Caco-2 (cell line): ENCODE data around the gene CPA2. TPM values are rescaled to one million over a fixed set of nuclear protein-coding genes. Genes with fewer than 3 reads are reported as not detected.

Experiments
- BruUV-seq: library from RNA; stranded (reverse); fragments of 400-500 nt; replicated peaks from 2 replicates; lab custom pipeline; 2021; lab: Mats Ljungman, UMichigan
- CTCF ChIA-PET: fragments of 300-600 bp; sonication (Branson Sonifier 250); formaldehyde crosslinking; loops from one replicate; lab custom pipeline; 2022; ENCODE audit warnings: antibody characterized with exemption; lab: Charles Lee
- POLR2A ChIA-PET: fragments of 300-600 bp; sonication (Branson Sonifier 250); formaldehyde crosslinking; loops from one replicate; lab custom pipeline; 2022; ENCODE audit warnings: antibody characterized with exemption; lab: Charles Lee
- DNase-seq, 2 experiments: peaks; one replicate each; pipeline versions ENCODE4 v3.0.0 to v3.0.0-alpha.2; 2020 to 2022
- H3K27me3 ChIP-seq: replicated peaks from 2 replicates; pipeline ENCODE4 v1.6.0; 2011; ENCODE audit warnings: low read length; ENCODE audit not compliant: control insufficient read depth, insufficient read depth
- H3K36me3 ChIP-seq: 2 replicates; pipeline ENCODE4 v1.5.1; 2011; ENCODE audit warnings: low read length; ENCODE audit not compliant: control insufficient read depth, insufficient read depth
- H3K4me1 ChIP-seq: fragments of 250-450 bp; sonication (Bioruptor Pico); 2 replicates; pipeline ENCODE4 v1.5.1; 2020; ENCODE audit warnings: mild to moderate bottlenecking
- H3K4me3 ChIP-seq: 2 replicates; pipeline ENCODE4 v1.5.1; 2011; ENCODE audit warnings: low read depth, mild to moderate bottlenecking, control low read depth, low read length
- H3K9me3 ChIP-seq: fragments of 250-450 bp; sonication (Bioruptor Pico); 2 replicates; pipeline ENCODE4 v1.5.1; 2020; ENCODE audit warnings: mild to moderate bottlenecking, moderate library complexity
- H3K27ac Mint-ChIP-seq: one replicate; pipeline ENCODE4 v1.8.0; 2022; ENCODE audit warnings: mixed read lengths; ENCODE audit not compliant: unreplicated experiment
- H3K27me3 Mint-ChIP-seq: one replicate; pipeline ENCODE4 v1.8.0; 2022; ENCODE audit warnings: mixed read lengths; ENCODE audit not compliant: insufficient read depth, unreplicated experiment
- H3K36me3 Mint-ChIP-seq: one replicate; pipeline ENCODE4 v1.8.0; 2022; ENCODE audit warnings: mild to moderate bottlenecking, mixed read lengths; ENCODE audit not compliant: insufficient read depth, unreplicated experiment
- H3K4me1 Mint-ChIP-seq: one replicate; pipeline ENCODE4 v1.8.0; 2022; ENCODE audit warnings: low read depth, mixed read lengths; ENCODE audit not compliant: unreplicated experiment
- H3K4me3 Mint-ChIP-seq: one replicate; pipeline ENCODE4 v1.8.0; 2022; ENCODE audit warnings: mild to moderate bottlenecking, moderate library complexity, mixed read lengths; ENCODE audit not compliant: unreplicated experiment
- H3K9me3 Mint-ChIP-seq: one replicate; pipeline ENCODE4 v1.8.0; 2022; ENCODE audit warnings: mixed read lengths; ENCODE audit not compliant: unreplicated experiment
- intact Hi-C: fragments of 100-400 bp; cut with micrococcal nuclease; formaldehyde crosslinking; loops from one replicate; pipeline ENCODE4 v1.10.0; 2022; ENCODE audit not compliant: unreplicated experiment
- total RNA-seq: library from RNA; stranded (reverse); gene quantifications from 2 replicates; pipeline ENCODE4 v1.2.3, GENCODE V29; 2022
- TF ChIP-seq, protein P1 (sequence below), 2 experiments: fragments of 200-600 bp in 1 of 2; IDR thresholded peaks; 1 replicate in 1 of 2; 2 replicates in 1 of 2; pipeline versions ENCODE4 v1.5.1 to v1.8.0; 2011 to 2022; ENCODE audit warnings: antibody characterized with exemption in 1 of 2, control low read depth in 1 of 2, inconsistent platforms in 1 of 2, low read depth in 1 of 2, low read length in 1 of 2, mild to moderate bottlenecking in 1 of 2, moderate library complexity in 1 of 2; ENCODE audit not compliant: insufficient read depth in 1 of 2, severe bottlenecking in 1 of 2, unreplicated experiment in 1 of 2

The CPA2 gene
- total RNA-seq, 1 experiment from 2014 or later = 26.1 TPM

DNA sequence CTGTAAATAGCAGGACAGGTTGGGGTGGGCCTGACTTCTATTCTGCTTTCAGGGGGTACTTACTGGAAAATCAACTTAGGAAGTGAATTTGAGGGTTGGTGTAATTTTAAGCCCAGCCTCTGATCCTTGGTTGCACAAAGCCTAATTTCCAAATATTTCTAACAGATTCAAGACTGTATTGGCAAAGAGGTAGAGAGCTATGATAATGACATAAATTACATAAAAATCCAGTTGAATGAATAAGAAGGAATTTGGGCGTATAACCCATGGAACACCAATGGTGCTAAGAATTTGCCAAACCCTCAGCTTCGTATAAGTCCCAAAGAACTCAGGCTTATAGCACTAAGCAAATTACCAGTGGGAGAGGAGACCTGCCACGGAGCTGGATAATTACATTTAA, 38.2 kb downstream of the CPA2 start:
- Histone ChIP-seq H3K9me3 (no peaks in the 10 kb centered on the region), H3K4me3 (no peak overlapping the region), H3K27me3 (no peaks in the 10 kb centered on the region), H3K4me1 (no peaks in the 10 kb centered on the region), H3K36me3 (no peaks in the 10 kb centered on the region)
- no peak for DNase-seq
- no peak overlapping the region for H3K27ac Mint-ChIP-seq
- POLR2A ChIA-PET = interaction anchor here (0.6 kb wide), 1 partner anchor 18 kb away, joined by 3 read pairs; no protein-coding TSS in a partner anchor
- H3K36me3 Mint-ChIP-seq = no peaks in the 10 kb centered on the region
- CTCF ChIA-PET = no interaction called here
- H3K27me3 Mint-ChIP-seq = no peaks in the 10 kb centered on the region
- TF ChIP-seq, protein P1, sequence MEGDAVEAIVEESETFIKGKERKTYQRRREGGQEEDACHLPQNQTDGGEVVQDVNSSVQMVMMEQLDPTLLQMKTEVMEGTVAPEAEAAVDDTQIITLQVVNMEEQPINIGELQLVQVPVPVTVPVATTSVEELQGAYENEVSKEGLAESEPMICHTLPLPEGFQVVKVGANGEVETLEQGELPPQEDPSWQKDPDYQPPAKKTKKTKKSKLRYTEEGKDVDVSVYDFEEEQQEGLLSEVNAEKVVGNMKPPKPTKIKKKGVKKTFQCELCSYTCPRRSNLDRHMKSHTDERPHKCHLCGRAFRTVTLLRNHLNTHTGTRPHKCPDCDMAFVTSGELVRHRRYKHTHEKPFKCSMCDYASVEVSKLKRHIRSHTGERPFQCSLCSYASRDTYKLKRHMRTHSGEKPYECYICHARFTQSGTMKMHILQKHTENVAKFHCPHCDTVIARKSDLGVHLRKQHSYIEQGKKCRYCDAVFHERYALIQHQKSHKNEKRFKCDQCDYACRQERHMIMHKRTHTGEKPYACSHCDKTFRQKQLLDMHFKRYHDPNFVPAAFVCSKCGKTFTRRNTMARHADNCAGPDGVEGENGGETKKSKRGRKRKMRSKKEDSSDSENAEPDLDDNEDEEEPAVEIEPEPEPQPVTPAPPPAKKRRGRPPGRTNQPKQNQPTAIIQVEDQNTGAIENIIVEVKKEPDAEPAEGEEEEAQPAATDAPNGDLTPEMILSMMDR (IDR thresholded peaks at IDR 0.05; ENCODE audit: insufficient read depth in 1 of 2, low read depth in 1 of 2, low read length in 1 of 2, severe bottlenecking in 1 of 2, unreplicated experiment in 1 of 2) = no peak
- no peaks in the 10 kb centered on the region for H3K4me1 Mint-ChIP-seq
- BruUV-seq = no TSS peak
- intact Hi-C loops = no loop called here
- H3K9me3 Mint-ChIP-seq = no peaks in the 10 kb centered on the region
- no peak overlapping the region for H3K4me3 Mint-ChIP-seq

DNA sequence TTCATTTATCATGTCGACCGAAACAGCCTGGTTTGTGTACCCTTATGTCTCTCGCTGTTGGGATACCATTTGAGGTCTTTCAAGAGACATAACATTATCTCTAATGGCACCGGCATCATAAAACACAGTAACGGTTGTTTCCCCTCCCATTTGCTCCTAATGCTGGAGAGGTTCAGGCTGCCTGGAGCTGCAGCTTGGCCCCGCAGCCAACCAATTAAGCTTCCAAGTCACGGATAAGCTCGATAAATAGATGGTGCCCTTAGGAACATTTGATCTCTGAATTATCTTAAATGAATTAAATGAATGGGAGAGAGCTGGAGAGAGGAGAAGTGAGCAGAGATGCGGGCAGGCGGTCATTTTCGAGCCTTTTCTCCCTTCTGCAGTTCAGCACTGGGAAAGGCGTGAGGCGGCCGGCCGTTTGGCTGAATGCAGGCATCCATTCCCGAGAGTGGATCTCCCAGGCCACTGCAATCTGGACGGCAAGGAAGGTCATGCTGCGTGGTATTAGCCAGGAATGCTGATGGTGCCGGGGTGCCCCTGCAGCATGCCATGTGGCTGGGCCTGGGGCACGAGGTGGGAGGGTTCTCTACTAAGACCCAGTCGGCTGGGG, 38.9 kb downstream of the CPA2 start:
- H3K27ac Mint-ChIP-seq = no peak overlapping the region
- H3K9me3 Mint-ChIP-seq = no peaks in the 10 kb centered on the region
- DNase-seq = no peak
- ChIA-PET POLR2A (no interaction called here), CTCF (no interaction called here)
- H3K4me3 ChIP-seq = no peak overlapping the region
- no peaks in the 10 kb centered on the region for H3K36me3 Mint-ChIP-seq
- BruUV-seq = no TSS peak
- no peaks in the 10 kb centered on the region for H3K36me3 ChIP-seq
- intact Hi-C loops = no loop called here
- H3K27me3 ChIP-seq = no peaks in the 10 kb centered on the region
- no peaks in the 10 kb centered on the region for H3K4me1 ChIP-seq
- H3K9me3 ChIP-seq = no peaks in the 10 kb centered on the region
- TF ChIP-seq, protein P1 (IDR thresholded peaks at IDR 0.05; ENCODE audit: insufficient read depth in 1 of 2, low read depth in 1 of 2, low read length in 1 of 2, severe bottlenecking in 1 of 2, unreplicated experiment in 1 of 2) = no peak
- H3K27me3 Mint-ChIP-seq = no peaks in the 10 kb centered on the region
- no peak overlapping the region for H3K4me3 Mint-ChIP-seq
- H3K4me1 Mint-ChIP-seq = no peaks in the 10 kb centered on the region

- H3K4me1 ChIP-seq = no peaks in the 10 kb centered on the region
- no peaks in the 10 kb centered on the region for H3K36me3 ChIP-seq
- H3K27me3 ChIP-seq = no peaks in the 10 kb centered on the region
- H3K27me3 Mint-ChIP-seq = no peaks in the 10 kb centered on the region
- H3K9me3 ChIP-seq = no peaks in the 10 kb centered on the region
- ChIA-PET POLR2A (no interaction called here), CTCF (no interaction called here)
- H3K4me1 Mint-ChIP-seq = no peaks in the 10 kb centered on the region
- TF ChIP-seq, protein P1 (IDR thresholded peaks at IDR 0.05; ENCODE audit: insufficient read depth in 1 of 2, low read depth in 1 of 2, low read length in 1 of 2, severe bottlenecking in 1 of 2, unreplicated experiment in 1 of 2) = no peak
- H3K27ac Mint-ChIP-seq = no peak overlapping the region
- no peak overlapping the region for H3K4me3 ChIP-seq
- H3K4me3 Mint-ChIP-seq = no peak overlapping the region
- H3K9me3 Mint-ChIP-seq = no peaks in the 10 kb centered on the region
- intact Hi-C loops = no loop called here
- BruUV-seq = no TSS peak
- DNase-seq = no peak
- no peaks in the 10 kb centered on the region for H3K36me3 Mint-ChIP-seq
Observed at GRCh38 chr7:130309986-130310385, 43.3 kb downstream of the CPA2 start.
